Fibroblast of the aortic adventitia (primary cell): ENCODE measurements around the gene PITPNB. TPM values are rescaled to one million over a fixed set of nuclear protein-coding genes. Genes with fewer than 3 reads are reported as not detected.

Source experiments
- DNase-seq: peaks from one replicate; pipeline ENCODE4 v3.0.0-alpha.2; 2010; ENCODE audit warnings: low read depth
- H3K4me3 ChIP-seq: 2 replicates; pipeline ENCODE4 v1.5.1; 2011; ENCODE audit warnings: low read depth, mild to moderate bottlenecking, control low read depth, low read length, moderate library complexity
- total RNA-seq: library from RNA; depleted of rRNA; stranded (reverse); fragments of >200 nt; gene quantifications from 2 replicates; pipeline ENCODE4 v1.2.3, GENCODE V29; 2012; ENCODE audit warnings: low replicate concordance
- TF ChIP-seq, protein P1 (sequence below): IDR thresholded peaks from 2 replicates; pipeline ENCODE4 v1.5.1; 2011; ENCODE audit warnings: mild to moderate bottlenecking, low read length, control low read depth, inconsistent platforms; ENCODE audit not compliant: insufficient read depth

Gene PITPNB
- total RNA-seq, 1 donor, result 26.8 TPM

DNA sequence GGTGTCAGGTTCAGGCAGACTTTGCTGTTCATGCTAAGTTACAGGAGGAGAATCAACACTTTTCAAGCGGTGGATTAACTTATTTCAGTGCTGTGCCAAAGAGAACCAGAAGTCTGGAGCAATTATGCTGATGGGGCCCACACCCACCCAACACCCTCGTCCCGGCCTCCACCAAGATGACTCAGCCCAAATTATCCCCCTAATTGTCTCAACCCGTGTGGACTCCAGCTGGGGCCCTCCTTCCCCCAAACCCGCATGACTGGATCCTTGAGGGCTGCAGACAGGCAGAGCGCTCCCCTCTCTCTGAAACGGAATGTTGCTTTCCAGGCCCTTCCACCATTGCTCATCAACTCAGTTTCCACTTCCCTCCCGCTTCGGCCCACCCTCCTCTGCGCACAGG lies 82.9 kb downstream of the PITPNB start:
- no peak for DNase-seq
- TF ChIP-seq, protein P1, sequence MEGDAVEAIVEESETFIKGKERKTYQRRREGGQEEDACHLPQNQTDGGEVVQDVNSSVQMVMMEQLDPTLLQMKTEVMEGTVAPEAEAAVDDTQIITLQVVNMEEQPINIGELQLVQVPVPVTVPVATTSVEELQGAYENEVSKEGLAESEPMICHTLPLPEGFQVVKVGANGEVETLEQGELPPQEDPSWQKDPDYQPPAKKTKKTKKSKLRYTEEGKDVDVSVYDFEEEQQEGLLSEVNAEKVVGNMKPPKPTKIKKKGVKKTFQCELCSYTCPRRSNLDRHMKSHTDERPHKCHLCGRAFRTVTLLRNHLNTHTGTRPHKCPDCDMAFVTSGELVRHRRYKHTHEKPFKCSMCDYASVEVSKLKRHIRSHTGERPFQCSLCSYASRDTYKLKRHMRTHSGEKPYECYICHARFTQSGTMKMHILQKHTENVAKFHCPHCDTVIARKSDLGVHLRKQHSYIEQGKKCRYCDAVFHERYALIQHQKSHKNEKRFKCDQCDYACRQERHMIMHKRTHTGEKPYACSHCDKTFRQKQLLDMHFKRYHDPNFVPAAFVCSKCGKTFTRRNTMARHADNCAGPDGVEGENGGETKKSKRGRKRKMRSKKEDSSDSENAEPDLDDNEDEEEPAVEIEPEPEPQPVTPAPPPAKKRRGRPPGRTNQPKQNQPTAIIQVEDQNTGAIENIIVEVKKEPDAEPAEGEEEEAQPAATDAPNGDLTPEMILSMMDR, result no peak
- H3K4me3 ChIP-seq, result no peak overlapping the region

GRCh38 chr22:27835446-27835845 lies 83.6 kb downstream of the PITPNB start:
- peak; percentile 21 for DNase-seq
- TF ChIP-seq, protein P1, result no peak
- H3K4me3 ChIP-seq, result no peak overlapping the region

- no peak for DNase-seq
- TF ChIP-seq, protein P1, result no peak
- no peak overlapping the region for H3K4me3 ChIP-seq
Measured at GRCh38 chr22:27834364-27835185, 84.5 kb downstream of the PITPNB start.

DNA sequence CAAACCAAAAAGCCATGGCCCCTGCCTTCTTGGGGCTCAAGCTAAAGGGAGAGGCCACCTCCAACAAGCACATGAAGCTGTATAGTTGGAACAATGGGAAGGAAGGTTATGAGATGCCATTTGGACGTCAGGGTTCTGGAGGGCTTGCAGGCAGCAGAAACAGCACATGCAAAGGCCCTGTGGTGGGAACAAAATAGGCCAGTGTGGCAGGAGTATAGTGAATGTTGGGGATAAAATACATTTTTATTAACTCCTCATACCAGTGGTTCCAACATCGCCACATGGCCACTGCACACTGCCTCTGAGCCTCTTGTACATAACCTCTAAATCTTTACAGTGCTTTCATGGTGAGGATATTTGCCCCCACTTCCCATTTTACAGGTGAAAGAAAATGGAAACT lies 85.3 kb downstream of the PITPNB start:
- DNase-seq, result no peak
- H3K4me3 ChIP-seq, result no peak overlapping the region
- TF ChIP-seq, protein P1, result no peak

DNA sequence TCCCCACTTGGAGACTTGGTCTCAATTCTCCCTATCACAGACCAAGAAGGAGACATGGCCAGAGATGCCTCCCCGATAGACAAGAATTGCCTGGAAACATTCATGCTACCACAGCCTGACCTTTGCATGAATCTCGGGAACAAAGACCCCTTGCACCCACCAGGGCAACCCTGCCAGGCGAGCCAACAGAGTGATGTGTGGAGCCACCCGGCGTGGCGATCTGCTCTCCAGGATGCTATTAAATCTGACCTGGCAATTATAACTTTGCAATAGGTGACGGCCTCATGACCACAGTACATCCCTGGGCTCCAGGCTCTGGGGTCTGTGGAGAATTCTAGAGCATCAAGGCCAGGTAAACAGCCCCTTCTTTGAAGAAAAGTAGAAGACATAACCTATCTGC lies 86.5 kb downstream of the PITPNB start:
- no peak for DNase-seq
- H3K4me3 ChIP-seq, result no peak overlapping the region
- TF ChIP-seq, protein P1, result no peak

- DNase-seq, result no peak
- TF ChIP-seq, protein P1, result no peak
- no peak overlapping the region for H3K4me3 ChIP-seq
Measured at GRCh38 chr22:27829620-27830019, 89.4 kb downstream of the PITPNB start.
